ENCODE measurements around the gene EIF2B5.

DNA sequence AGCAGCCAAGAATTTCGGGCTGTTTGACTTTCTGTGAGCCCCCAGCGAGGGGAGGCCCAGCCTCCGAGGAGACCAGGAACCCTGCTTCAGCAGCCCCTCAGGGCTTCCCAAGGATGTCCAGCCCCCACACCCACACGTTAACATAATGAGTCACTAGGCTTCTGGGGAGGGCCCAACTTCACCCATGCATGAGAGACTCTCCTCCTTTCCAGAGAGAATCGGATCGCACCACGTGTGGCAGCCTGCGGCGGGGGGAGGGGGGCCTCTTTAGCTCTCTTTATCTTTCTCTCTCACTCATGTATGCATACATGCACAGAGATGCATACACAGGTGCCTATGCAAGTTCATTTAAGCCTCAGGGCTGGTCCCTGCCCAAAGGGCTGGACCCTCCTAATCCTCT lies 36.4 kb downstream of the EIF2B5 start:
- TF ChIP-seq, protein P1, sequence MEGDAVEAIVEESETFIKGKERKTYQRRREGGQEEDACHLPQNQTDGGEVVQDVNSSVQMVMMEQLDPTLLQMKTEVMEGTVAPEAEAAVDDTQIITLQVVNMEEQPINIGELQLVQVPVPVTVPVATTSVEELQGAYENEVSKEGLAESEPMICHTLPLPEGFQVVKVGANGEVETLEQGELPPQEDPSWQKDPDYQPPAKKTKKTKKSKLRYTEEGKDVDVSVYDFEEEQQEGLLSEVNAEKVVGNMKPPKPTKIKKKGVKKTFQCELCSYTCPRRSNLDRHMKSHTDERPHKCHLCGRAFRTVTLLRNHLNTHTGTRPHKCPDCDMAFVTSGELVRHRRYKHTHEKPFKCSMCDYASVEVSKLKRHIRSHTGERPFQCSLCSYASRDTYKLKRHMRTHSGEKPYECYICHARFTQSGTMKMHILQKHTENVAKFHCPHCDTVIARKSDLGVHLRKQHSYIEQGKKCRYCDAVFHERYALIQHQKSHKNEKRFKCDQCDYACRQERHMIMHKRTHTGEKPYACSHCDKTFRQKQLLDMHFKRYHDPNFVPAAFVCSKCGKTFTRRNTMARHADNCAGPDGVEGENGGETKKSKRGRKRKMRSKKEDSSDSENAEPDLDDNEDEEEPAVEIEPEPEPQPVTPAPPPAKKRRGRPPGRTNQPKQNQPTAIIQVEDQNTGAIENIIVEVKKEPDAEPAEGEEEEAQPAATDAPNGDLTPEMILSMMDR (IDR thresholded peaks at IDR 0.05 in 4 of 5, conservative IDR thresholded peaks at IDR 0.05 in 1 of 5), result no peak
- TF ChIP-seq POLR2A (IDR thresholded peaks at IDR 0.05), result no peak
